Activated T-cell treated with anti-CD3 and anti-CD28 coated beads for 1 hour (primary cell): Measurements from ENCODE around the gene ZMIZ1.
A peak's percentile ranks its signal among the peaks of the same experiment; 100 is the strongest.

ENCODE experiments used
- DNase-seq: peaks from one replicate; pipeline ENCODE4 v3.0.0-alpha.2; 2020; ENCODE audit warnings: low read depth

Gene ZMIZ1

DNA sequence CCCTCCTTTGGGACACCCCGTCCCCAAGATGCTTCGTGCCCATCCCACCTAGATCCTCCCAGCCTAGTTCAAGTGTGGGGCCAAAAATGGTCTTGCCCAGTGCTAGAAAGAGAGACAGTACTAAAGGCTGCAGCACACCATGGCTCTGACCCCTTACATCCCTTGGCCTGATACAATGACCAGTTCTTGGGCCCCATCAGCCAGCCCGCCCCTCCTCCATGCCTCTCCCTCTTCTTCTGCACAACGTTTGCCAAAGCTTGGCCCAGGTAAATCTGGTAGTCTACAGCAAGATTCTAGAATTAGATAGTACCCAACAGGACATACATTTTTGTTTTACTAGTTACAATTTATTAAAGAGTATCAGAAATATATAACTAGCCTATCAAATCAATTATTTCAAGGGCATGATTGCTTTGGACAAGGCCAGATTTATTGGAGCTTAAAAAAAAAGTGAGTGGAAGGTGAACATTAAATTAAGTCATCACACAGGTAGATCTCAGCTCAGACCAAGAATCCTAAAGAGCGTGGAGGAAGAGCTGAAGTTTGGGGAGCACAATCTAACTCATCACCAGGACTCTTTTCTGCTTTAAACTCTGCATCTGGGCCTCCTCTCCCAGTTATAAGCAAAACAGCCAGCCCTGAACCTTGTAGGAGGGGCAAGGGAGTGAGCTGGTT, 69.8 kb downstream of the ZMIZ1 start:
- no peak for DNase-seq

DNA sequence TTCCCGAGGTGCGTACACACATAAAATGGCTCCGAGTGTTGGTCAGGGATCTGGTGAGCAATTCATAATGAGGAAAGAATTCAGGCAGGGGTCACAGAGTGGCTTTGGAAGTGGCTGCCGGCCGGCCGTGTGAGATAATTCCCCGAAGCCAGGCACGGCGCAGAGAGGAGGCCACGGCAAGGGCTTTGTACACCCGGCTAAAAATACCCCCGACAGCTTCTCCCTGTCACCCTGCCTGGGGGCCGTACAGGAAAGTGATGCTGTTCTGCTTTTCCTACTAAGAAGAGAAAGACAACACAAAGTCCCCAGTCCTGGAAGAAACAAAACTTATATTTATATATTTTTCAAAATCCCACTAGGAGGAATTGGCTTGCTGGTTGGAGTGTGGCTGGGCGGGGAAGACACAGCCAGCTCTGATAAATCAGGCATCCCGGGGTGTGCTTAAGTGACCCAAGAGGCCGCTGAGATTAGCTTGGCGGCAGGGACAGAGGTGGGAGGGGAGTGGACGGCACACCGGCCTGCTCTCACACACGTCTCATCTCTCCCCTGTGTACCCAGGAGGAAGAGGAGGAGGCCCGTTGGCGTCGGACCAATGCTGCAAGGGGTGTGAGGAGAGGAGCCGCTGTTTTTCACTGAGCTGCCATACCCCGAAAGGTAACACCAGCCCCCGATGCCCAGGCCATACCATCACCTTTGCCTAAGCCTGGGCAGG, 70.5 kb downstream of the ZMIZ1 start:
- no peak for DNase-seq

GRCh38 chr10:79140085-79140793, 71.5 kb downstream of the ZMIZ1 start:
- no peak for DNase-seq

DNA sequence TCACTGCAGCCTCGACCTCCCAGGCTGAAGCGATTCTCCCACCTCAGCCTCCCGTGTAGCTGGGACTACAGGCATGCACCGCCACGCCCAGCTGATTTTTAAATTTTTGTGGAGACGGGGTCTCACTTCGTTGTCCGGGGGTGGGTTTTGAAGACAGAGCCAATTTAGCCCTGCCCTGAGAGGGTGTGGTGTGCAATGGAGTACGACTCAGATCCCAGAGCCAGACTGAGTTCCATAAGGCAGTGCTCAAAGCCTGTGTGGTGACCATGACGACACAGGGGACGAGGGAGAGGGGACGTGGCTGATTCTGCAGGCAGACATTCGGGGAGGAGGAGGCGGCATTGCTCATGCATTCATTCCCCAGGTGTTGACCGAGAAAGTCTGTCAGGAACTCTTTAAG, 72.1 kb downstream of the ZMIZ1 start:
- no peak for DNase-seq

- no peak for DNase-seq
Measured at GRCh38 chr10:79142064-79142491, 73.3 kb downstream of the ZMIZ1 start.

DNA sequence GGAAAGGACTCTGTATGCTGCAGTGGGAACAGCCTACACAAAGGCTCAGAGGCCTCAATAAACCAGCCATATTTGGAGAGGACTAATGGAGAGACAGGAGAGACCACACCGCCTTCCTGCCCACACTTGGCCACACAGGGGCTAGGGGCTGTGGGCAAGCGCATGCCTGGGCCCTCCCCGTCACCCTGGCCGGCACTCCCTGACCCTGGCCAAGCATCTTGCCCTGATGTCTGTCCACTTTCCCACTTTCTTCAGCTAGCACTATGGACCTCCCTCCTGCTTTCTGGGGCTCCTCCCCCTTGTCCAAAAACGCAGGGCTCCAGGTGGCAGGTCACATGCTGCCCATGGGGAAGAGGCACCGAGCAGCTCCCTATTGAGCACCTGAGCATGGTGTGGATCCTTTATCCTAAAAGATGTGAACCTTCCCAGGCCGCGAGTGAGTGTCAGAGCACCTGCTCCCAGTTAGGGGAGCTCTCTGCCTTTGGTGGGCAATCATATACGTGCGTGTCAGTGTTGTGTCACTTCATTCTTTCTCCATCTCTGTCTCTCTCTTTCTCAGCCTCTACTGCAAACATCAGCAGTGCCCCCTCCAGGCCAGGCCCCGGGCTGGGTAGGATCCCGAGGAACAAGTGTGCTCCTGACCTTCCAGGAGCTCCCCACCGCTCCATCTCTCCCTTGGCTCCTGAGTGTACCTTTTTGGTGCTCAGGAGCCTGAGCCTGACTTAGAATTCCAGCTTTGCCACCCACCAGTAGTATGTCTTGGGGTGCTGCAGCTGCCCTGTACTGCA, 74.0 kb downstream of the ZMIZ1 start:
- no peak for DNase-seq

DNA sequence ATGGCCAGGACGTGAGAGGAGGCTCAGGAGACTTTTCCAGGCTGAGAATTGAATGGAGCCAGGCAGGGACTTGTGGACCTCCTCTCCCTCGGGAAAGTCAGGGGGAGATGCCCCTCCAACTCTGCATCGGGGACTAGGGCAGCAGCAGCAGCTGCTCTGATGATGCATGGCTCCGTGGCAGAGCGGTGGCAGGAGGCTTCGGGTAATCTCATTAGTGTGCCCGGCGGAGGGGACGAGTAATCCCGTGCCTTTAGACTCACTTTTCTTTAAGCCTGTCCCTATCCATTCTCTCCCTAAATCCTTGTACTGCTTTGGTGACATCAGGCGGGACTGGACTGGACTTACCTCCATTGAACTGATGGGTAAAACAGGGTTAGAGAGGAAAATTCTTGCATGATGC, 75.1 kb downstream of the ZMIZ1 start:
- DNase-seq: no peak

- DNase-seq: no peak
Measured at GRCh38 chr10:79144351-79145173, 75.8 kb downstream of the ZMIZ1 start.

GRCh38 chr10:79145174-79145483, 76.4 kb downstream of the ZMIZ1 start:
- no peak for DNase-seq

DNA sequence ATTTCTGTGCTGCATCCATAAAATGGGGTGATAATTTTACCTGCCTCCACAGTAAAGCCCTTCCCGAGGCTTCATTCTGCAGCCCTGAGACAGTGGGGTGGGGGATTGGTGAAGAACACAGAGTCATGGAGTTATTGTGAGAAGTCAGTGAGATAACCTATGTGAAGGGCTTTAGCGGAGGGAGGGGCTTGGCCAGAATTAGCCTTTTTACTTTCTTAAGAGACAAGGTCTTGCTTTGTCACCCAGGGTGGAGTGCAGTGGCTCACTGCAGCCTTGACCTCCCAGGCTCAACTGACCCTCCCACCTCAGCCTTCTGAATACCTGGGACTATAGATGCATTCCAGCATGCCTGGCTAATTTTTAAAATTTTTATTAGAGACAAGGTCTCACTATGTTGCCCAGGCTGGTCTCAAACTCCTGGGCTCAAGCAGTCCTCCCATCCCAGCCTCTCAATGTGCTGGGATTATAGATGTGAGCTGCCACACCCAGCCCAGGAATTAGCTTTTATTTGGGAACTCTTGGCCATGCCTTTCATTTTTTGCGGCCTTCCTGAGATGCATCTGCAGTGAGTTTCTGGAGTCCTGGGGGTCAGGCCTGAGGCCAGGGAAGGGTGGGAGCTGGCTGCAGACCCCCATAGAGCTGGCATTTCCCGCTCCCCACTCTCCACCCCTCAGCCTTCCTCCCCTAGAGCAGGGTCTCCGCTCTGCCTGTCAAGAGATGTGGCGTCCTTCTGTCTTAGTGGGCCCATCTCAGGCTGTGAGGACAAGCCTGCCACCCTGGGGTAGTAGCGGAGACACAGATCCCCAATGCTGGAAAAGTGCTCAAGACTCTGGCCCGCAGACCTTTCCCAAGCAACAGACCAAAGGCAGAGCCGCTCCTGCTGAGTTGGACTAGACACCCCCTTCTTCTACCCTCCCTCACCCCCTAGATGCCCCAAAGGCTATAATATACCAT, 77.0 kb downstream of the ZMIZ1 start:
- no peak for DNase-seq

- DNase-seq: no peak
Measured at GRCh38 chr10:79146611-79147130, 77.9 kb downstream of the ZMIZ1 start.

DNA sequence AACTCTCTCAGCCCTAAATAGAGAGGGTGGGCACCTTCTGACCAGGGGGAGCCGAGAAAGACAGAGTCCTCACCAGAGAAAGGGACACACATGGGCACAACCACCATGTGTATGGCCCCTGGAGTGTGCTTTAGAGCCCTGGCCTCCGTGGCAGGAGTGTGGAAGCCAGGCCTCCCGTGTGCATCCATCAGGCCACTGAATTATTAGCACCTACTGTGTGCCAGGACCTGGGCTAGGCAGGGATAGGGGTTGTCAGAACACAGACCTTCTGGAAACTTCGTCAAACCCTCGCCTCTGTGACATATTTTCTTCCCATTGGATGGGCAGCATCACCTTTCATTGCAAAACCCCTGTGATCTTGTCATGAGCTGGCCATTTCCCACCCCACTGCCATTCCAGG, 78.5 kb downstream of the ZMIZ1 start:
- DNase-seq: no peak

- no peak for DNase-seq
Measured at GRCh38 chr10:79147796-79148451, 79.2 kb downstream of the ZMIZ1 start.

GRCh38 chr10:79148452-79149344, 79.9 kb downstream of the ZMIZ1 start:
- no peak for DNase-seq

DNA sequence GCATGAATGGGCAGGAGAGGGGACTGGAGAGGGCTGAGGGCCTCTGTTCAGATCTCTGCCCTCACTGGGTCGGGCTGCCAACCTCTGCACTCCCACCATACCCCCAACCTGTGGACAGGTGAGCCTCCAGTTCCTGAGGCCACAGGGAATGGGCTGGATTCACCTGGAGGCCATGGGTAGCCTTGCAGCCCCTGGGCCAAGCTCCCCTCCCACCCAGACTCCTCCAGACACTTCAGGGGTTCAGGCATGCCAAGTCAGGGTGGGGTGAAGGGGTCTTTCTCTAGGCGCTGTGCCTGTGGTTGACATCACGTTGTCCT, 80.5 kb downstream of the ZMIZ1 start:
- DNase-seq: no peak

DNA sequence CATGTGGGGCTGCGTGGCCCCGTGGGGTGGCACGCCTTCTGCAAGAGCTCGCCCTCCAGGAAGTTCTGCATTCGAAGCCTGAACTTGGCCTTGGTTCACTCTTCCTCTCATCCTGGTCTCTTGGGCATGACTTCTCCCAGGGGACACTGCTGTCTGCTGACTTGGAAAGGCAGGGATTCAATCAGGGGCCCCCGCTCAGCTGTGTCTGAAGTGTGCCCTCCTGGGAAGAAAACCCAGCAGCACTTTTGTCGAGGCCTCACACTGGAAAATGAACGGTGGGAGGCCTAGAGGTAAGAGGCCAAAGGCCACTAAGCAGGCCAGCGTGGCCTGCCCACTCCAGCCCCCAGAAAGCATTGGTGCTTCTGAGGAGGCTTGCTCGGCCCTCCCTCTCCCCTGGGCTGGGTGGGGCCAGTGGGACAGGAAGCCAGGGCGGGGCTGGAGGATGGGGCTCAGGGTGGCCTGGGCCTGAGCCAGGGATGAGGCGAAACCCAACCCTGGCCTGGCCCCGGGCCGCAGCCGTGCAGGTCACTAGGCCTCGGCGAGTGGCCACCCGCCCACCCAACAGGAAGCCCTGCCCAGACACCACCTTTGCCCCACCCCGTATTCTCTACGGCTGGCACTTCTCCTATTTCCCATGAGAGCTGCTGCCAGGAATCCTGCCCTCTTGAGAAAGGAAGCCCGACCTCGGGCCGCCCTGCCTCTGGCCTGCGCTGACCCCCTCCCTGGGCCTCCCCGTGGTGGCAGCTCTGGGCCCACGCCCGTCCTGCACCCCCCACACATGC, 81.1 kb downstream of the ZMIZ1 start:
- peak; percentile 20 for DNase-seq

DNA sequence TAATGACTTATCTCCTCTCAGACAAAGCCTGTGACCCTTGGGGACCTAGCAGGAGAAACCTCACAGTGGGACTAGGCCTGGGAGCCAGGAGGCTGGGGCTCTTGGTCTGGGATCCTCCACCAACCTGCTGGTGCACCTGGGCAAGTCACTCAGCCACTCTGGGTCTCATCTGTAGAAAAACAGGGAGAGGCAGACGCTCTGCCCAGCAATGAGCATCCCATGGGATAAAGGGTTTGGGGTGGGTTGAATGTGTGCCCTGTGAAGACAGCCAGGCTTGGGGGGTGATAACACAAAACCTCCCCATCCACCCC, 81.6 kb downstream of the ZMIZ1 start:
- DNase-seq: no peak

- DNase-seq: no peak
Measured at GRCh38 chr10:79152423-79152817, 83.7 kb downstream of the ZMIZ1 start.
